ENCODE measurements around the gene THBS3.
A peak's percentile ranks its signal among the peaks of the same experiment; 100 is the strongest.
"Not testable (repeated sequence)": the region's sequence is repeated elsewhere in the genome, so short reads cannot be mapped to it uniquely, and the experiment has no call there.

THBS3 gene

DNA sequence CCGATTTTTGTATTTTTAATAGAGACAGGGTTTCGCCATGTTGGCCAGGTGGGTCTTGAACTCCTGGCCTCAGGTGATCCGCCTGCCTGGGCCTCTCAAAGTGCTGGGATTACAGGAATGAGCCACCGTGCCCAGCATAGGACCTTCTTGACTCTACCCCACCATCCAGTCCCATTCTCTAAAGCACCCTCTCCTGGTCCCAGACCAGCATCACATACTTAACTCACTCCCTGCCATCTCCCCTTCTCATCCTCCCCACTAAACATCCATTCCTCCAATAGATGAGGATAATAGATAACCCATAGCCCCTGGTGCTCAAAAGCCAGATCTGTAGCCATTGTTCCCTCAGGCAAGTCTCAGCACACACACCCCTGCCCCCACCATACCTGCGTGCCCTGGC lies 45.5 kb upstream of the THBS3 start:
- TF ChIP-seq, protein P1, sequence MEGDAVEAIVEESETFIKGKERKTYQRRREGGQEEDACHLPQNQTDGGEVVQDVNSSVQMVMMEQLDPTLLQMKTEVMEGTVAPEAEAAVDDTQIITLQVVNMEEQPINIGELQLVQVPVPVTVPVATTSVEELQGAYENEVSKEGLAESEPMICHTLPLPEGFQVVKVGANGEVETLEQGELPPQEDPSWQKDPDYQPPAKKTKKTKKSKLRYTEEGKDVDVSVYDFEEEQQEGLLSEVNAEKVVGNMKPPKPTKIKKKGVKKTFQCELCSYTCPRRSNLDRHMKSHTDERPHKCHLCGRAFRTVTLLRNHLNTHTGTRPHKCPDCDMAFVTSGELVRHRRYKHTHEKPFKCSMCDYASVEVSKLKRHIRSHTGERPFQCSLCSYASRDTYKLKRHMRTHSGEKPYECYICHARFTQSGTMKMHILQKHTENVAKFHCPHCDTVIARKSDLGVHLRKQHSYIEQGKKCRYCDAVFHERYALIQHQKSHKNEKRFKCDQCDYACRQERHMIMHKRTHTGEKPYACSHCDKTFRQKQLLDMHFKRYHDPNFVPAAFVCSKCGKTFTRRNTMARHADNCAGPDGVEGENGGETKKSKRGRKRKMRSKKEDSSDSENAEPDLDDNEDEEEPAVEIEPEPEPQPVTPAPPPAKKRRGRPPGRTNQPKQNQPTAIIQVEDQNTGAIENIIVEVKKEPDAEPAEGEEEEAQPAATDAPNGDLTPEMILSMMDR (IDR thresholded peaks at IDR 0.05), result no peak
- no peak for DNase-seq (ENCODE audit: low spot score)
- H3K4me3 ChIP-seq, result peak overlapping the region; percentile 92
- peak overlapping the region; percentile 97 to 99 for H3K27ac ChIP-seq

DNA sequence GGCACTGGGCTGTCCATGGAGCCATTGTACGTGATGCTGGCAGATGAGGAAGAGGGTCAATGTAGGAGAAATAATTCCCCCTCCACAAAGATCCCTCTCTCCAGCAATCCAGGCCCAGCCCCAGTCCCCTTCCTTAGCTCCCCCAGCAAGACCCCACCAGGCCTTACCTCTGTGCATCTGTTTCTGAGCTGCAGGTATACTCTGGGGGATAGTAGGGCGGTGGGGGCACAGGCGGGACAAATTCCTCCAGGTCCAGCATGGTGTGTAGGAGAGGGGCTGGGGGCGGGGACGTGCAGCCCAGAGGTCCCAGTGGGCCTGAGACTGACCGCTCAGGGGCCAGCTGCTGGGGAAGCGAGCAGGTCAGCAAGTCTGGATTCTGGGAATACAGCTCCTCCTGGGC lies 43.9 kb upstream of the THBS3 start:
- Histone ChIP-seq H3K27ac (peak overlapping the region in 1 of 2 donors; percentile 71), H3K4me3 (no peak overlapping the region)
- TF ChIP-seq, protein P1 (IDR thresholded peaks at IDR 0.05), result no peak
- DNase-seq (ENCODE audit: low spot score), result no peak

DNA sequence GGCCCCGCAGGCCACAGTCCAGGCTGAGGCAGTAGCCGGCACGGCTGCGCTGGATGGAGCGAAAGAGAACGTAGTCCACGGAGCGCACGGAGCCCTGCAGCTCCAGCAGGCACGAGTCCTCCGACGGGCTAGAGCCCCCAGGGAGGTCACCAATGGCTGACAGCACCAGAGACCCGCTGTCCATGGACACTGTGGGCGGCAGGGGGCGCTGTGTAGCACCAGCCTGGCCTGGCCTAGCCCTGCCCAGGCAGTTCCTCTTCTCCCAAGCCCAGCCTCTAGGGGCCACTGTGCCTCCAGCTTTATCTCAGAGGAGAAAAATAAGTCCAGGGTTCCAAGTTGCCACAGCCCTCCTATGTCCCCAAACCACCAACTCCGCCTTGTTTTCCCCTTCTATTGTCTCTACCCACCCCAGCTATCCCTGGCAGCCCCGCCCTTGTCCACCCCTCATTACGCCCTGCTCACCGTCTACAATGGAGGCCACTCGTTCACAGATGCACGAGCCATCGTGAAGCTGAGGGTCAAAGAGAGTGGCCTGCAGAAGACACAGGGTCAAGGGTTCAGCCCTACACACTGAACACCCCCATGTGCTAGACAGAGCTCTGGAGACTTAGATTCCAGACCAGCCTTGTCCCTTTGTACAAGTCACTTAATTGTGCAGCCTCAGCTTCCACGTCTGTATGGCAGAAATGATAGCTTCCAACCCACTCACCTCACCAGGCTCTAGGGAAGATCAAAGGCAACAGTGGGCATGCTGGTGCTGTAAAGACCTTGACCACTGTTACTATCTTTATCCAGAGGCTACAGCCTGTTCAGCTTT lies 43.1 kb upstream of the THBS3 start:
- Histone ChIP-seq H3K4me3 (peak overlapping the region; percentile 67), H3K27ac (peak overlapping the region in 1 of 2 donors; percentile 71)
- peak; percentile 89 for DNase-seq (ENCODE audit: low spot score)
- TF ChIP-seq, protein P1 (IDR thresholded peaks at IDR 0.05), result peak; percentile 99

DNA sequence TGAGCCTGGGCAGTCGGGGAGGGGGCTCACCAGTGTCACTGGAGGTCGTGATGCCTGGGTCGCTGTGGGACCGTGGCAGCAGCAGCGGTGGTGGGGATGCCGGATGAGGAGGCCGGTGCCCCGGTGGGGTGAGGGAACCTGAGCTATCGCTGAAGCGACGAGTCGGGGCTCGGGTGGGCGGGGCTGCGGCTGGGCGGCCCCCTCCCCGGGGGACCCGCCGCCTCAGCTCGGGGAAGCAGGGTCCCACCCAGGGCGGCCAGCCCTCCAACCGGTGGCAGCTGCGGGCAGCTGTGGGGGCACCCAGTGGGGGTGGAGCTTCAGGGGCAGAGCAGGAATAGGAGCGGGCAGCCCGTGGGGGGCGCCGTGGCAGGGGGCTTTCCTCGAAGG lies 42.5 kb upstream of the THBS3 start:
- TF ChIP-seq, protein P1 (IDR thresholded peaks at IDR 0.05), result no peak
- Histone ChIP-seq H3K27ac (peak overlapping the region in 1 of 2 donors; percentile 71), H3K4me3 (peak overlapping the region; percentile 67)
- no peak for DNase-seq (ENCODE audit: low spot score)

DNA sequence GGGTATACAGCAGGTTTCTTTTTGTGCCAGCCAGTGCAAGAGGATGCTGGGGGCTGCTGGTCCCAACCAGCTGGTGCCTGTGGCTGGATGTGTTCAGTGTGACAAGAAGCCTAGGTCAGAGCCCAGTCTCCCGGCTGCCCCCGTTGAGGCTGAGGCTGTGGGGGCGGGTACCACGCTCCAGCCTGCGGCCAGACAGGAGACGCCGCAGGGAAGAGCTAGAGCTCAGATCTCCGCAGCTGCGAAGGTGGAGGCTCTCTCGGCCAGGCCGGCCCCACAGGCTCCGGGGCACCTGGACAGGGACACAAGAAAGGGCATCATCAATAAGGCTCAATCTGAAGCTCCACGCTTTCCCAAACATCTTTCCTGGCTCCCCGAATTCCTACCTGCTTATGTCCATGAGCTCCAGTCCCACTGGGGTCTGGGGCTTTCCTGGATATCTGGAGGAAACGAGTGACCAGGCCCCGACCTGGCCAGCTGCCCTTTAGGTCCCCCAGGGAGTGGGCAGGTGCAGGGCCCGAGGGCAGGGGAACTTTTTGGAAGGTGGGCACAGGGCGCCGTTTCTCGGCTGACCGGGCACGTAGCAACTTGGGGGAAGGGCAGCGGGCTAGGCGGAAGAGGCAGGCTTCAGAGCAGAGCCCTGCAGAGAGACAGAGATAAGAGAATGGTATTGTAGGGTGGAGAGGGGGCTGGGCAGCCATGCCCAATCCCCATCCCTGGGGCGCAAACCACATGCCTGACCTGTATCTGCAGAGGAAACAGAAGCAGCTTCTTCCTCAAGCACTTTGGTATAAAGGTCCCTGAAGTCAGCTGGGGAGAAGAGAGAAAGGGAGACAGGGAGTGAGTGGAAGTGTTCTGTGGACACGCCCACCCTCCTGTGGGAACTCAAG lies 40.2 kb upstream of the THBS3 start:
- TF ChIP-seq, protein P1 (IDR thresholded peaks at IDR 0.05), result no peak
- DNase-seq (ENCODE audit: low spot score), result no peak
- H3K27ac ChIP-seq, result no peak overlapping the region

DNA sequence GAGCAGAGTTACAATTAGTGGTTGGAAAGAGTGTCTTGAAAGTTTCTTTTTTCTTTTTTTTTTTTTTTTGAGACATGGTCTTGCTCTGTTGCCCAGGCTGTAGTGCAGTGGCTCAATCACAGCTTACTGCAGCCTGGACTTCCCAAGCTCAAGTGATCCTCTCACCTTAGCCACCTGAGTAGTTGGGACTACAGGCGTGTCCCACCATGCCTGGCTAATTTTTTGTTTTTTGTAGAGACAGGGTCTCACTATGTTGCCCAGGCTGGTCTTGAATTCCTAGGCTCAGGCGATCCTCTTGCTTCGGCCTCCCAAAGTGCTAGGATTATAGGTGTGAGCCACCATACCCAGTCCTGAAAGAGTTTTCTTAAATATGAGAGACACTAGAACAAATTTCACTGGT lies 39.1 kb upstream of the THBS3 start:
- not testable (repeated sequence) for DNase-seq (ENCODE audit: low spot score); H3K27ac ChIP-seq; H3K4me3 ChIP-seq

More for the DNA sequence above, 40.2 kb upstream of the THBS3 start:
- H3K4me3 ChIP-seq, result no peak overlapping the region

DNA sequence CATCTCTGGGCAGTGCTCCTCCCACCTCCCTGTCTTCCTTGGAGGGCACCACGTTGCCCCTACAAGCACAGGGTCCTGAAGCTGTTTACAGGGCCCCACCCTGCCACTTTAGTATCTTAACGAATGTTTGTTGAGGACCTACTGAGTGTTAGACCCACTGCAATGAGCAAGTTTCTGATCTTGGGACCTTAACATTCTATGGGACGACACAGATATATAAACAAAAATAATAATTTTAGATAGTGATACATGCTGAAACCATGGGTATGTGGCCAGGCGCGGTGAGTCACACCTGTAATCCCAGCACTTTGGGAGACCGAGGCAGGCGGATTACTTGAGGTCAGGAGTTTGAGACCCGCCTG lies 37.4 kb upstream of the THBS3 start:
- H3K4me3 ChIP-seq, result peak overlapping the region; percentile 67
- peak overlapping the region; percentile 88 to 91 for H3K27ac ChIP-seq
- DNase-seq (ENCODE audit: low spot score), result no peak
- TF ChIP-seq, protein P1 (IDR thresholded peaks at IDR 0.05), result no peak

Measured in coronary artery (tissue), 2 donors.